Fibroblast of skin of right biceps (primary cell): Measurements from ENCODE around the gene UBE2S.
"Not testable (repeated sequence)": the region's sequence is repeated elsewhere in the genome, so short reads cannot be mapped to it uniquely, and the experiment has no call there.

ENCODE experiments used
- DNase-seq: peaks from one replicate; pipeline ENCODE4 v3.0.0-alpha.2; 2013

Gene UBE2S

DNA sequence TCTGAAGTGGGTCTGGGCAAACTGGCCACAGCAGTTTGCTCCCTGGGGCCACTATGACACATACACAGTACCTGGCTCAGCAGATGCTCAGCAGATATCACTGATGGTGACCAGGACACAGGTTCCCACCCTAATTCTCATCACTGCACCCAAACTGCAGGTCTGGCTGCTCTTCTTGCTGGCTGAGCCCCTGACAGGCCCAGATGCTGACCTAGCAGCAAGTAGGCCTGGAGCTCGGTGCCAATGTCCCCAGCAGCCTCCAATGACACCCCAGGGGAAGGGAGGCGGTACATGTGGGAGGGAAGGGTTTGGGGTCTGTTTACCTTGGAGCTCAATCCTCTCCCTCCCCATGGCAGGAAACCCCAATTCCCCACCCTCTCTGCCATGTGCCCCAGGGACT is 5.1 kb downstream of the UBE2S start:
- DNase-seq = no peak

DNA sequence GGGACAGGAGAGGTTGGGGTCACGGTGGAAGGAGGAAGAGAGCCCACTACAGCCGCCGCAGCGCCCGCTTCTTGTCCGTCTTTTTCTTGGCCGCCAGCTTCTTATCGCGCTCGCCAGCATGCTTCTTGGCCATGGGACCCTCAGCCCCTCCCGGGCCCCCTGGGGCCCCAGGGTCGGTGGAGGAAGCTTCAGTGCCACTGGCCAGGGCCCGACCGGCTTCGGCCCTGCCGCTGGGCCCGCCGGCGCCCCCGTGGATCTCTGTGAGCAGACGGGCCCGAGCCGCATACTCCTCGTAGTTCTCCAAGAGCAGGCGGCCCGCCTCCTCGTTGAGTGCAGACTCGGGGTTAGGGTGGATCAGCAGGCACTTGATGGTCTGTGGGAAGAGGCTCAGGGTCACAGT is 6.2 kb downstream of the UBE2S start:
- not testable (repeated sequence) for DNase-seq

DNA sequence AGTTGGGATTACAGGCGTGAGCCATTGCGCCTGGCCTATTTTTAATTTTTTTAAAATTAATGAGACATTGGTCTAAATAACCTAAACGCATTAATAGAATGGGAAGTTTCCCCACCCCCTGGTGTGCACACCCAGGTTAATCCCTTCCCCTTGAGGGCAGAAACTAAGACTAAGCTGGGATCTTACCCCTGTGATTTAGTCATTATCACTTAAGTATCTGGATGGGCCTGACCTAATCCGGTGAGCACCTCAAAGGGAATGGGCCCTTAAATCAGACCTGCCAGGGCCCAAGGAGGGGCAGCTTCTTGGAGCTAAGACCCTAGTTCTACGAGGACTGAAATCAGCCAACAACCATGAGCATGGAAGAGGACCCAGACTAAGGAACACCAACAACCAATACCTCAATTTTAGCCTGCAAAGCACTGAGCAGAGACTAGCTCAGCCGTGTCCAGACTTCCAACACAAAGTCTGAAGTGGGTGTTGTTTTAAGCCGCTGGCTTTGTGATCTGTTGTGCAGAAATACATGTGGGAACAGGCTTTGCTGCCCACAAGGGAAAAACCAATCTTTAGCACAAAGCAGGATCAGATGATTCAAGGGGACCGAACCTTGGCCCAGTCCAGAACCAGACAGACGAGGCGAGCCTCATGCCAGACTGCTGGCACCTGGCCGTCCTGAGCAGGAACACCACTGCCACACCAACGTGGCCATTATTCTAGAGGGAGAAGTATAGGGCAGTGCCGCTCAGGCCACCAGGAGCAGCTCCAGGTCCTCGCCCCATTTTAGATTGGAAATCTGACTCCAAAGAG is 7.1 kb downstream of the UBE2S start:
- no peak for DNase-seq

DNA sequence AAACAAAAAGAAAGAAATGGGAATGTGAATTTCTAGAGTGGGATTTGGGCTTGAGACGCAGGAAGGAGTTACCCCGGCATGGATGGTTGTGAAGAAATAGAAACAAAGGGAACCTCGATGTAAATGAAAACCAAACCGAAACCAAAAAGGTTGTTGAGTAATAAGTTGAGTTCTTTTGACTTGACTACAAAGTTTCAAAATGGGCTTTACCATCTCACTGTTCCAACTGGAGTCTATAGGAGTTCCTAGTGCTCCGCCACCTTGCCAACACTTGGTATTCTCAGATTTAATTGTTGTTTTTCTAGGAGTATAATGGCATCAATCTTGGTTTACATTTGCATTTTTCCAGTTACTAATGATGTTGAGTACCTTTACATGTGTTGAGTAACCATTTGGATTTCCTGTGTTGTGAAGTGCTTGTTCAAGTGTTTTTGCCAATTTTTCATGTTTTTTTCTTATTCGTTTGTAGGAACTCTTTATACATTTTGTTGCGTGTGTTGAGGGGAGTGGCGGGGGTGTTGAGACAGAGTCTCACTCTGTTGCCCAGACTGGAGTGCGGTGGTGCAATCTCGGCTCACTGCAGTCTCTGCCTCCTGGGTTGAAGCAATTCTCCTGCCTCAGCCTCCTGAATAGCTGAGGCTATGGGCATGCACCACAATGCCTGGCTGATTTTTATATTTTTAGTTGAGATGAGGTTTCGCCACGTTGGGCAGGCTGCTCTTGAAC is 9.2 kb downstream of the UBE2S start:
- no peak for DNase-seq

DNA sequence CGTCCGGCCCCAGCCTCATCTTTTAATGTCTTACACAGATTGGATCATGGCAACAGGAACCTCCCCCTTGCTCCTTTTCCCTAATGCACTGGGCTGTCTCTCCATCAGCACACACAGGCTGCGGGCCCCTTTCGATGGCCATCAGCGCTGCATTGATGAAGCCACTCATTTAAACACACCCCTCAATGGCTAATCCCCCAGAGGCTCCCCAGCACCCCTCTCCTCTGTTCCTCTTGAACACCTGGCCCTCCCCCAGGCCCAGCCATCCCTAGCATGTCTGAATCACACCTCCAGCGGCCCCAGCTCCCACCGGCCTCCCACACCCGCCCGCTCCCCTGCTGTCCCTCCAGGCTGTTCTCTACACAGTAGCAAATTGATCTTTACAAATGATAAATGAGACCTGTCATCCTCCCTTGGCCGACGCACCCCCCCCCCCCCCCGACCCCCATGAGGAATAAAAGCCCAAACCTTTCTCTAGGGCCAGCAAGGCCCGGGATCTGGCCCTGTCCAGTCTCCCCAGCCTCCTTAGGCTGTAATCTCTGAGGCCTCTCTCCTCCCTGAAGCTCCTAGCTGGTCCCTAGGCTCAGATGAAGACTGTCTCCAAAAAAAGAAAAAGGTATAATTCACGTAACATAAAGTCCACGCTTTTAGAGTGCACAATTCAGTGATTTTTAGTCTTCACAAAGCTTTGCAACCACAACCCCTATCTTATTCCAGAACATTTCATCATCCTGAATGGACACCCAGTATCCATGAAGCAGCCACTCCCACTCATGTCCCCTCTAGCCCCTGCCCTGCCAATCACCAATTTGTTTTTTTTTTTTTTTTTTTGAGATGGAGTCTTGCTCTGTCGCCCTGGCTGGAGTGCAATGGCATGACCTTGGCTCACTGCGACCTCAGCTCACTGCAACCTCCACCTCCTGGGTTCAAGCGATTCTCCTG is 14.5 kb downstream of the UBE2S start:
- no peak for DNase-seq

DNA sequence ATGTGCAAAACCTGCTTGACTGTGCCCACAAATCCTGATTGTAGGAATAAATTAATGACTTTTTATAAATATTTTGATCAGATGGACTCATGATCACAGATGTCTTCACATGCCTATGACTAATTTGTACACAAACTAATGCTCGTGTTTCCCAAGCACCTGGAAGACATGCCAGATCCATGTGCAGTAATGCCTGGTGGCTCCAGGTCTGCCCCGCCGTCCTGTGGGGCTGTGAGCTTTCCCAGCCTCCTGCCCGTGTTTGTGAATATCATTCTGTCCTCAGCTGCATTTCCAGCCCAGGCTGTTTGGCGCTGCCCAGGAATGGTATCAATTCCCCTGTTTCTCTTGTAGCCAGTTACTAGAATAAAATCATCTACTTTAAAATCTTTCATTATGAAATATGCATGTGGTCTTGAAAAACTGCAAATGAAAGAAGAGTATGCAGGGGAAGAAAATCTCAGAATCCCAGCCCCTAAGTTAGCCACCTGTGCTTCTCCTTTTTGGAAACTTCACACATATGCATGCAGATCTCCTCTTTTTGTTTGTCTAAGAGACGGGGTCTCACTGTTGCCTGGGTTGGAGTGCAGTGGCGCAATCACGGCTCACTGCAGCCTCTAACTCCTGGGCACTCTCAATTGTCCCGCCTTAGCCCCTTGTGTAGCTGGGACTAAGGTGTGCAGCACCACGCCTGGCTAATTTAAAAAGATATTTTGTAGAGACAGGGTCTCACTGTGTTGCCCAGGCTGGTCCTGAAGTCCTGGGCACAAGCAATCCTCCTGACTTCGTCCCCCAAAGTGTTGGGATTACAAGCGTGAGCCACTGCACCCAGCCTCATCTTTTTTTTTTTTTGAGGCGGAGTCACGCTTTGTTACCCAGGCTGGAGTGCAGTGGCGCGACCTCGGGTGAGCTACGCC is 15.6 kb downstream of the UBE2S start:
- DNase-seq = peak; percentile 30

DNA sequence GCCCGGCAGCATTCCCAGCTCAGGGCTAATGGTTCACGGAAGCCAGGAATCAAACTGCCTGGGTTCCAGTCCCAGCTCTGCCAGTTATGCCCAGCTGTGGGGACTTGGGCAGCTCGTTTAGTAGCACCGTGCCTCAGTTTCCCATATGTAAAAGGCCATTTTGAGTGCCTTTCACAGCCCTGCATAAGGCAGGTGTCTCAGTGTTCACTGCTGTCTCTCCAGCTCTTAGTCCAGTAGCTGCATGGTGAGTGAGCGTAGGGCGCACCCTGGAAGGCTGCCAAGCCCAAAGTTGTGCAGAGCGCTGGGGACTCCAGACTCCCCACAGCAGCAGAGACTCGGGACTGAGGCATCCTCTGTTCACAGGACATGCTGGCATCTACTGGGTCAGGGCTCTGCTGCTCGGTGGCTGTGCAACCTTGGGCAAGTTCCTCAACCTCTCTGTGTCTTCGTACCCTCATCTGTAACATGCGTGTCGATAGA is 16.4 kb downstream of the UBE2S start:
- DNase-seq = no peak

DNA sequence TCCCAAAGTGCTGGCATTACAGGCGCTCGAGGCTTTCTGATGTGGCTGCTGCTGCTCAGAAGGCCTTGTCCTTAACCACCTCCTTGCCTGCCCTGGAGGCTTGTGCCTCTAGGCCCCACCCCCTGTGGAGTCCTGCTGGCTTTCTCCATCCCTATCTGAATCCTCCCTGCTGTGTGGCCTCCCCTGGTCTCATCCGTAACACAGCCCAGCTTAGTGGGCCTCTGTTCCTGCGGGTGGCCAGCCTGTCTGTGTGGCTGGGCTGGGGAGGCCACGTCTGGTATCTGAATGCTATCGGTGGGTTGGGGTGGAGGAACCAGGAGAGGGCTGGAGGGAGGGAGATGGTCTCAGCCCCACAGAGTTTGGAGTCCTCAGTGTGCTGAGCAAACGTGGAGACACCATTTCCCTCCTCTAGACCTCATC is 17.1 kb downstream of the UBE2S start:
- no peak for DNase-seq

DNA sequence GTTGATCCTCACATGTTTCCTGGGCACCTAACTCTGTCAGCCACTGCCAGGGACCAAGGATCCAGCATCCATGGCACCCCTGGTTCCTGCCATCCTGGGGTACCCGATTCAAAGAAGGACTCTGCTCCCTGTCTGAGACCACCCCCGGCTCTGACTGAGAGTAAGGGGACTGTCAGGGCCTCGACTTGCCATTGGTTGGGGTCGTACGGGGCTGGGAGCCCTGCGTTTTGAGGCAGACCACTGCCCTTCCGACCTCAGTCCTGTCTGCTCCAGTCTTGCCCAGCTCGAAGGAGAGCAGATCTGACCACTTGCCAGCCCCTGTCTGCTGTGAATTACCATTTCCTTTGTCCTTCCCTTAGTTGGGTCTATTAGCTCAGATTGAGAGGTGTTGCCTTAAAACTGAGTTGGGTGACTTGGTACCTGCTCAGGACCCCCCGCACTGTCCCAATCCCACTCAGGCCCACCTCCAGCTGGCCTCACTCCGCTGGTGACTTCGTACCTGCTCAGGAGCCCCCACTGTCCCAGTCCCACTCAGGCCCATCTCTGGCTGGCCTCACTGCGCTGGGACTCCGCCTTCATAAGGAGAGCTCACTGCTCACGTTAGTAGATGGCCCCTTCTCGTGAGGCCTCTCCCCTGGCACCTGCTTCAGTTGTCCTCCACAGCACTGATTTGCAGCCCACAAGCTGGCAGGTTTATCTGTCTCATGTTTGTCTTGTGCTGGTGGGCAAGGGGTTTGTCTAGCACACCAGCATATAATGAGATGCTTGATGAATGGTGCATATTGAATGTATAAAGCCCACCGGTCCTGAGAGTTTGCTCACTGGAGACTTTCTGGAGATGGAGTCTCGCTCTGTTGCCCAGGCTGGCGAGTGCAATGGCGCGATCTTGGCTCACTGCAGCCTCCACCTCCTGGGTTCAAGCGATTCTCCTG is 17.9 kb downstream of the UBE2S start:
- no peak for DNase-seq

DNA sequence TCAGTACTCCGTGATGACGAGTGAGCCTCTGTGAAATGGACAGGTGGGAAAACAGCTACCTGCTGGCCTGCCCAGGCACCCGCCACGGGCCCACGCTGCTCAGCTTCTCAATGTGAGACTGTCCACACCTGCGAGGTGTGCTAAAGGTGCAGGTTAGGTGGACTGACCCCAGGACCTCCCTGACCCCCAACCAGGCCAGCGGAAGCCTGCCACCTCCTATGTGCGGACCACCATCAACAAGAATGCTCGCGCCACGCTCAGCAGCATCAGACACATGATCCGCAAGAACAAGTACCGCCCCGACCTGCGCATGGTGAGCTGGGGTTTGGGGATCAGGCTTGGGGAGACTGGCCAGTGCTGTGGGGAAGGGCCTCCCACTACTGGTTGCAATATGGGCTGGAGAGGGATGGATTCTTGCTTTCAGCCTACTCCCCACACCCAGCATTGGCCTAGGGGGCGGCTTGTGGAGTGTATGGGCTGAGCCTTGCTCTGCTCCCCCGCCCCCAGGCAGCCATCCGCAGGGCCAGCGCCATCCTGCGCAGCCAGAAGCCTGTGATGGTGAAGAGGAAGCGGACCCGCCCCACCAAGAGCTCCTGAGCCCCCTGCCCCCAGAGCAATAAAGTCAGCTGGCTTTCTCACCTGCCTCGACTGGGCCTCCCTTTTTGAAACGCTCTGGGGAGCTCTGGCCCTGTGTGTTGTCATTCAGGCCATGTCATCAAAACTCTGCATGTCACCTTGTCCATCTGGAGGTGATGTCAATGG is 19.7 kb downstream of the UBE2S start:
- DNase-seq = no peak

DNA sequence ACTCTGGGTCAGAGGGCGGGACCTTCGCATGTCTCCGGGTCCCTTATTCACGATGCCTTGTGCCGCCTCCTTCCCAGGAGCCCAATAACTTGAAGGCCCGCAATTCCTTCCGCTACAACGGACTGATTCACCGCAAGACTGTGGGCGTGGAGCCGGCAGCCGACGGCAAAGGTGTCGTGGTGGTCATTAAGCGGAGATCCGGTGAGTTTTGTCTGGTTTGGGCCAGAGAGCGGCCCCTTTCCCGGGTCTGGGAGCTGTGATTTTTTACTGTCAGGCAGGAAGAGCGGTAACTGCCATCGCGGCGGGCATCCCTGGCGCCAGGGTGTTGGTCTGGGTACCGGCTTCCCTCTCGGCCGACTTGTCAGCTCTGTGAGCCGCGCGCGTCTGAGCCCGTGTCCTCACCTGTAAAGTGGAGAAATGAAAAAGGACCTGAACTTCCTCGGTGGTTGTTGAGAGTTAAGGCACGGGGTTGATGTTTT is 21.1 kb downstream of the UBE2S start:
- no peak for DNase-seq

DNA sequence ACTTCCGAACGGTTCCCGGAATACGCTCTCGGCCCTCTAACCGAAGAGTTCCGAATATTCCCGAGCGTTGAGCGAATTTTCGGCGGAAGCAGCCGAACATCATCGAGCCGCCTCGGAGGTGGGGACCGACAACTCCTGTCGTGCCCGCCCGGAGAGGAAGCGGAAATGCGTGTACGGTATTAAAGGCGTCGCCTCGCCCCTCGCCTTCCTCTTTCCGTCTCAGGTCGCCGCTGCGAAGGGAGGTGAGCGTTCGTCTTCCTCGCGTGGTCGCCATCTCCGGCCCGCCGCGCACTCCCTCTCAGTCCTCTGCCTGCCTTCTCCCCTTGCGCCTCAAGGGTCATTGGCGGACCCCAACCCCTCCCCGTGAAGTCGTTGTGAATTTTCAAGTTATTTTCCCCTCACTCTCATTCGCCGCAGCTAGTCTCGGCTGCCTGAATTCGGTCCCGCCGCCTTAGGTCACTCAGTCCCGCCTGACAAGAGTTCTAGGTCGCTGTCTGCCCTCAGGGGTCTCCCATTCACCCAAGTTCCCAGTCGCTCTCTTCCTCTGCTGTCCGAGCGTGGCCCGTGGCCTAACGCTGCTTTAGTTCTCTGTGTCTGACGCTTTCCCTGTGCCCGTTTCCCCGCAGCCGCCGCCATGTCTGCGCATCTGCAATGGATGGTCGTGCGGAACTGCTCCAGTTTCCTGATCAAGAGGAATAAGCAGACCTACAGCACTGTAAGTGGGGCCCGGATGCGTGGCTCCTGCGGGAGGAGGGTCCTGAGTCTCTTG is 21.7 kb downstream of the UBE2S start, which contains the start of gene RPL28:
TSS of gene RPL28 (plus strand) at position 209 of the 769 bp plus-strand sequence. CDS start at position 635, 426 bp downstream.
- peak; percentile 98 for DNase-seq

DNA sequence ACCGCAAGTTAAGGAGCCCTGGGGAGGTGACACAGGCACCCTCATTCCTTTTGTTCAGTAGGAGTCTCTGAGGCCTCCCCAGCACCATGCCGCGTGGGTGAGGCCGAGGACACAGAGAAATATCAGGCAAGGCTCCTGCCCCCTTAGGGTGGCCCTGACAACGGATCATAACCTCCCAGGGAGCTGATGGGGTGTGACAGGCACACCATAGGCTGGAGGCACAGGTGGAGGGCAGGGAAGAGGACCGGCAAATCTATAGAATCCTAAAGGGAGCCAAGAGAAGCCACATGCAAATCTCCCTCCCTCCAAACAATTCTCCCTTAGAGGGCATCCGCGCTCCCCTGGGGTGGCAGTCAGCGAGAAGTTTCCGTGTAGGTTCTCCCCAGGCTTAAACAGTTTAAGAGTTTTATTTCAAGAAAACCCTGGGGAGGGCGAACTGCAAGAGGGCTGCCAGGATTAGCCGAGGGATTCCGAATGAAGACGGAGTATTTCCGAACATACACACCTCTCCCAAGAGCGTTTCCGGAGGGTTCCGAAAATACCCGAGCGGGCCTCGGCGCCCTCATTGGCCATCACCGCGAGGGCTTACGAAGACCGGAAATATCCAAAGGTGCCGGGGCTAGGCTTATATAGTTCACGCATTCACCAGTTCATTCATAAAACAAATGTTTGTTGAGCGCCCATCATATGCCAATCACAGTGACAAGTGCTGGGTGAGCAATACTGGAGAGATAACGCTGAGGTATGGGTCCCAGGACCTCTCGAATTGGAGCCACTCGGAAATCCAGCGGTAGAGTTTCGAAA is 22.5 kb downstream of the UBE2S start:
- DNase-seq = peak; percentile 95

DNA sequence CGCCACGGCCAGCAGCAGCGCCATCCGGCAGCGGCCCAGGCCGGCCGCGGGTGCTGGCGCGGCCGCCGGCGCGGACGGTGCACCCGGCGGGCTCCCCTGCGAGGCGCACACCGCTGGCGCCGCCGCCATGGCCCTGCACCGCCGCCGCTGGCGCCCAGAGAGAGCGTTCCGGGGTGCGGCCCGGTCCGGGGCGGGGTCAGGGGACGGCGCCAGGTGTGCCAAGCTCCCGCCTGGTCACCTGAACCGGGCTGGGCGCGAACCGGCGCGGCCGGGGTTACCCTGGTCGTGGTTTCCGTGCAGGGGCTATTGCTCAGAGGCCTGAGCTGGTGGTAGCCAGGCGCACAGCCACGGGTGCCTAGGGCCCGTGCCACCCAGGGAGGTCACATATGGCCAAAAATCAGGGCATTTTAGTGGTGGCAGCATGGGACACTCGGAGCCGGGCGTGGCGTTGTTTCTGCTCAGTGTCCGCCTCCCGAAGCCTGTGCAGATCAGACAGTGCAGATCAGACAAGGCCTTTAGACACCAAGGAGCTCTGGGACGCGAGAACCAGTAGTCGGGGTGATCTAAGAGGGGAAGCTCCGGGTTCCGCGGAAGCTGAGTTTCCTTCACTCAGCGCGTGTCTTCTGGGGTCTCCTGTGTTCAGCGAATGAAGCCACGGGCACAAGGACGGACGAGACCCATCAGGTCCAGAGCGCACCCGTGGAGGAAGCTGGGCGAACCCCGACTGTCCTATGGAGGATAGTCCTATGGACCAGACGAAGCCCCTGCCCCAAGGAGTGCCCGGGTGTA is 23.3 kb downstream of the UBE2S start, which contains the start of gene TMEM238:
TSS of gene TMEM238 (minus strand) at position 162 of the 789 bp plus-strand sequence. CDS start at position 129, 33 bp downstream.
- DNase-seq = no peak

DNA sequence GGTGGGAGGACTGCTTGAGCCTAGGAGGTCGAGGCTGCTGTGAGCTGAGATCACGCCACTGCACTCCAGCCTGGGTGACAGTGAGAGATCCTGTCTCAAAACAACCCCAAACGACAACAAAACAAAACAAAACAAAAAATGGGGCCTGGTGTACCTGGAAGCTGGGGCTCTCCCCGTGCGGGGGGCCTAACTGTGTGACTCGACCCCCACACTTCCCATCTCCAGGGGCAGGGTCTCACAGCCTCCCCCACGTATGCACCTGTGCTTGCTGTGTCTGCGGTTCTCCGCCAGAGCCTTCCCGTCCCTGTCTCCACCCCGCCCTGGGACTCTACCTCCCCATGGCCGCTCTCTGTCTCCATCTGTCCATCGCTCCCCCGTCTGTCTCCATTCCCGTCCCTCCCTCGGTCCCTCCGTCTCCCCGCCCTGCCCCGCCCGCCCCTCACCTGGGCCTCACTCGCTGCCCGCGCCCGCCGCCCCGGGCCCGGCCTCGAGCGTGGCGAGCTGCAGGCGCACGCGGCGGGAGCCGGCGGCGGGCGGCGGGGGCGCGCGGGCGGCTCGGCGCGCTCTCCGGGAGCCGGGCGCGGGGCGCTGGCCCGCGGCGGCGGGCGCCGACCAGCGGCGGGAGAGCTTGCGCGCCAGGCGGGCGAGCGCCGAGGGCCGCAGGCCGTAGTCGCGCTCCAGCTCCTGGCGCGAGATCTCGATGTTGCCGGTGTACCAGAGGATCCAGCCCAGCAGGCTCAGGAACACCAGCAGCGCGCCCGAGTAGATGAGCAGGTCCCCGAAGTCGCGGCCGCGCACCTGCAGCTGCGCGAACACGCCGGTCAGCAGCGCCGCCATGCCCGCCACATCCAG is 24.1 kb downstream of the UBE2S start:
- DNase-seq = peak; percentile 74

DNA sequence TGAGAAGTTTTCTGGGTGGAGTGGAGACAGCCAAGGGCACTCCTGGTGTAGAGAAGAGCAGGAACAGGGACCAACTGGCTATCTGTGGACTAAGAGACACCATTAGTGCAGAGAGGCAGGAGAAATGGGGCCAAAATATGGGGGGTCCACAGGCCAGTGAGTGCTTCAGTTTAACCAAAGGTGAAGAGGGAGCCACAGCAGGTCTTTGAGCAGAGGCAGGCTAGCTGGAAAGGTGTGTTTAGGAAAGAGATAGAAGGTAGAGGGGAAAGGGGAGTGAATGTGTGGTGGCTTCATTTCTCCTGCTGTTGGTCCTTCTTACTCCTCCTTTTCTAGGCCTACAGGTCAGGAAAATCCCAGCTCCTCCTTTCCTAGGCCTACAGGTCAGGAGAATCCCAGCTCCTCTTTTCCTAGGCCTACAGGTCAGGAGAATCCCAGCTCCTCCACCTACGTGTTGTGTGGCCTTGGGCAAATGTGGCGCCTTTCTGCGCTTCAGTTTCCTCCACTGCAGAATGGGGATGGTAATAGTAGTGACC is 25.0 kb downstream of the UBE2S start:
- DNase-seq = no peak
